GM12873 (cell line): ENCODE data around the gene CCNY.

Source experiments
- TF ChIP-seq, protein P1 (sequence below): IDR thresholded peaks from 2 replicates; pipeline ENCODE4 v1.5.1; 2012; ENCODE audit warnings: low read depth, mild to moderate bottlenecking, moderate library complexity, low read length, control low read depth; ENCODE audit not compliant: insufficient read depth; ENCODE audit errors: missing control alignments

Gene CCNY

DNA sequence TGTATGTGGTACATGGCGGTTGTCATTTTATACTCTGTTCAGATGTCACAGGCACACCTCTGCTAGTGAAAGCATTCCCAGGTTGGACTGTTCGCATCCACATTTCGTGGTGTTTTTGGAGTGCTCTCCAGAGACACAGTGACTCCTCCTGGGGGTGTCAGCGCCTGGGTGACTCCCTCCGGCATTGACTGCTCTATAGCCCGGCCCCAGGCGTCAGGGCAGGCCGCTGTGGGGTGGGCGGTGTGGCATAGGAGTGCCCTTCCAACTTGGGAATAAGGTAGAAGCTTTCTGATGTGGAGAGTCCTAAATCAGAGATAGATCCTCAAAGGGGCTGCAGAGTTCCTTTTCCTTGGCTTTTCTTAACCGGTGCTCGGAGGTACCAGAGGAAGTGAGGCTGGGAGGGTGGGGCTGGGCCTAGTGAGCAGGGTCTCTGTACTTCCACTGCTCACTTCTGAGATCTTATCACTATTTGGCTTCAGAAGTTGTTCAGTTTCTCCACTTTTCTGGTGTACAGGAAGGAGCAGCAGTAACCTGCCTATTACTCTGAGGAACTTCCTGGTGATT, 32.3 kb downstream of the CCNY start:
- TF ChIP-seq, protein P1, sequence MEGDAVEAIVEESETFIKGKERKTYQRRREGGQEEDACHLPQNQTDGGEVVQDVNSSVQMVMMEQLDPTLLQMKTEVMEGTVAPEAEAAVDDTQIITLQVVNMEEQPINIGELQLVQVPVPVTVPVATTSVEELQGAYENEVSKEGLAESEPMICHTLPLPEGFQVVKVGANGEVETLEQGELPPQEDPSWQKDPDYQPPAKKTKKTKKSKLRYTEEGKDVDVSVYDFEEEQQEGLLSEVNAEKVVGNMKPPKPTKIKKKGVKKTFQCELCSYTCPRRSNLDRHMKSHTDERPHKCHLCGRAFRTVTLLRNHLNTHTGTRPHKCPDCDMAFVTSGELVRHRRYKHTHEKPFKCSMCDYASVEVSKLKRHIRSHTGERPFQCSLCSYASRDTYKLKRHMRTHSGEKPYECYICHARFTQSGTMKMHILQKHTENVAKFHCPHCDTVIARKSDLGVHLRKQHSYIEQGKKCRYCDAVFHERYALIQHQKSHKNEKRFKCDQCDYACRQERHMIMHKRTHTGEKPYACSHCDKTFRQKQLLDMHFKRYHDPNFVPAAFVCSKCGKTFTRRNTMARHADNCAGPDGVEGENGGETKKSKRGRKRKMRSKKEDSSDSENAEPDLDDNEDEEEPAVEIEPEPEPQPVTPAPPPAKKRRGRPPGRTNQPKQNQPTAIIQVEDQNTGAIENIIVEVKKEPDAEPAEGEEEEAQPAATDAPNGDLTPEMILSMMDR: no peak

DNA sequence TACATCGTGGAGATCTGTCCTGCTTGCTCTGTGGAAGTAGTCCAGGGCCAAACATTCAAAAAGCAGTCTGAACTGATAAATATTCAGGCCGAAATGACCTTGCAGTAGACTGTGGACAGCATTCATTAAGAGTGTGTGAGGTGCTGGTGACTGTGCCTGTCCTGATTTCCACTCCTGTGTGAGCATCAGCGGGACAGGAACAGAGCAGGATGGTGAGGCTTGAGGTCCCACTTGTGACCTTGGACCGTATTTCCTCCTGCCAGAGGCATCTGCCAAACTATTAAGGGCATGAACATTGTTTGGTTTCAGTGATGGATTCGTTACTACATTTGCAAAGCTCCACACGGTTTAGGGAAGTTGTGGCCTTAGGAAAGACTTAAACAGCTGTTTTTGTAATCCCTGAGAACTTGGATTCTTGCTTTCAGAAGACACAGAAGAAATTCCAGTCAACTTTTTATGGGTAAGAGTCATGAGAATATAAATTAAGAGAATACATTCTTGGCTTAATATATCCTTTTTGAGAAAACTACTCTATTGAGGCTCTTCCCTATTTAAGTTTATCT, 32.8 kb downstream of the CCNY start:
- TF ChIP-seq, protein P1: no peak

DNA sequence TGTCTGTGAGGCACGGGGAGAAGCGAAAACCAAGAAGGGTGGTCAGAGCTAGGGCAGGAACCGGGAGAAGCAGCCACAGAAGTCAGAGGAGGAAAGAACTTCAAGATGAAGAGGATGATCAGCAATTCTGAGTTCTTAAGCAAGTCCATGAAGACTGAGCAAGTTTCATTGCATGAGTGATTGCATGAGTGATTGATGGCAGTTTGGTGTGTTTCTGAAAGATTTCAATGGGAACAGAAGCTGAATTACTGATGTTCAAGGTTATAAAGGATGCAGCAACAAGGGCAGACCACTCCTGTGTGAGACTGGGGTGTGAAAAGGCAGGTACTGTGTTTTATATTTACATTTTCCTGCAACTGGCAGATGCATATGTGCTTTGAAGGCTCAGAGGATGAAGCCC, 35.4 kb downstream of the CCNY start:
- TF ChIP-seq, protein P1: no peak

DNA sequence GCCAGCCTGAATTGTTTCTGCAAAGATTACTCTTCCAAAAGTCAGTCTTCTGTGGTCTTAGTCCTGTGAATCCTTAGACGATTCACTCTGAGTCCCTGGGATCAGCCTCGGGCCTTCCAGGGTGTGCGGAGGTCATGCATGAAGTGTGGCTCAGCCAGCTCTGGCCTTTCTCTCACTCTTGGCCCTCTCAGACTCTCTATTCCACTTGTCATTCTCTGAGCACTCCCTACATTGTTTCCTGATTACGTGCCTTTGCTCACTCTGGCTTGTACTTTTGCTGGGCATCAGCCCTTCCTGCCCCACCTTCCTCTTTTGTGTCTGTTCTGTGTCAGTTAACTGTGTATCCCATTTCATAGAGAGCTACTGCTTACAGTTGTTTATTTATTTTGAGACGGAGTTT, 36.0 kb downstream of the CCNY start:
- TF ChIP-seq, protein P1: no peak

DNA sequence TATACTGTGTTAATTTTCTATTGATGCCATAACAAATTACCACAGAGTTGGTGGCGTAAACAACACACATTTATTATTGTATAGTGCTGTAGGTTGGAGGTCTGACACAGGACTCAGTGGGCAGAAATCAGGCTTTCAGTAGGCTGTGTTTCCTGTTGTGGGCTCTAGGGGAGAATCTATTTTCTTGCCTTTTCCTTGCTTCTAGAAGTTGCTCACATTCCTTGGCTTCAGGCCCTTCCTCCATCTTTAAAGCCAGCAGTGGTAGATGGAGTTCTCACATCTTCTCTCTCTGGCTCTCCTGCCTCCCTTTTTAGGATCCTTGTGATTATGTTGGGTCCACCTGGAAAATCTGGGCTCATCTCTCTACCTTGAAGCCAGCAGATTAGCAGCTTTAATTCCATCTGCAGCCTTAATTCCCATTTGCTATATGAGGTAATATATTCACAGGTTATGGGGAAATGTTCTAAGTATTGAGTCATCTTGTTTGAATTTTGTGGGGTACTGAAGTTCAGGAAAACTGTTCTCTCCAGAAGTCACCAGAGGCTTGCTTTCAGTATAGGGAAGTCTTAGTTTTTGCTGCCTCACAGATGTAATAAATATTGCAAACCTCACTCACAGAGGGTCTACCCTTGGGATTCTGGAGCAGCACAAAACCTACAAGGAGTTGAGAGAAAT, 38.9 kb downstream of the CCNY start:
- TF ChIP-seq, protein P1: peak; percentile 21

DNA sequence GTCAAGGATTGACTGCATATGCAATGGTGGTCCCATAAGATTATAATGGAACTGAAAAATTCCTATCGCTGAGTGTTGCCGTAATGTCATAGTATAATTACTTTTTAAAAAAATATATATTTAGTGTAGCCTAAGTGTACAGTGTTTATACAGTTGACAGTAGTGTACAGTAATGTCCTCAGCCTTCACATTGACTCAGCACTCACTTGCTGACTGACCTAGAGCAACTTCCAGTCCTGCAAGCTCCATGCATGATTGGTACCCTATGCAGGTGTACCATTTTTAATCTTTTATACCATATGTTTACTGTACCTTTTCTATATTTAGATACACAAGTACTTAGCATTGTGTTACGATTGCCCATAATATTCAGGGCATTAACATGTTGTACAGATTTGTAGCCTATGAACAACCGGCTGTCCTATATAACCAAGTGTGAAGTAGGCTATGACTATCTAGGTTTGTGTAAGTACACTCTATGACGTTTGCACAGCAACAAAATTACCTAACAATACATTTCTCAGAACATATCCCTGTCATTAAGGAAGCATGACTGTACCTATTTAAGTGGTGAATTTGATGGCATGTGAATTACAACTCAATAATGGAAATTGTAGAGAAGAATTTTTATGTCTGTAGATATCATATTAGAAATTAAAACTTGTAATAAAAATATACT, 40.9 kb downstream of the CCNY start:
- TF ChIP-seq, protein P1: no peak

DNA sequence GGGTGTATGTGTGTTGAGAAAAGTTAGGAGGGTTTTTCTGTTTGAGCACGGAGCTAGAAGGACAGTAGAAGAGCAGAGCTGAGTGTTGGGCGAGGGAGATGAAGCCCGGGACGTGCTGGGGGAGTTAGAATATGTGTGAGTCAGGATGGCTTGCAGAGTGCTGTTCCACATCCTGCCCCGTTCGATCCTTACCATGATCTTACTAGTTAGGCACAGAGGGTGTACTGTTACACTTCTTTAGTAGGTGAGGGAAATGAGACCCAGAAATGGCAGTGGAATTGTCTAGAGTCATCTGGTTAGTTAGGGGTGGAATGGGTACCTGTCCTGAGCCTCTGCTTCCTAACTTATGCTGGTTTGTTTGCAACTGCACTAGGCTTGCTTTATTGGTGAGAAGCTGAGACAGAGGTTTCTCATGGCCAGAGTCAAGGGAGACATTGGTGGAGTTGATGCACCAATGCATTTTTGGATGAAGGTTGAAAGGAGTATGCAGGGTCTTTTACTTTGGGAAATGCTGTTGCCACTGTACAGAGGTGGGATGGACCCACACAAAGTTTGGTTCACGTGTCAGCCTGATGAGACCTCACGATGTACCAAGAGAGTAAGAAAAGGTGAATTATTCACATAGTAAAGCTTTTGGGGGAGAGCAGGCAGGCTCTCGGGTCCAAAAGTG, 42.4 kb downstream of the CCNY start:
- TF ChIP-seq, protein P1: no peak
